ENCODE results near the gene AOPEP. TPM values are rescaled to one million over a fixed set of nuclear protein-coding genes. Genes with fewer than 3 reads are reported as not detected.

AOPEP gene
- total RNA-seq, 6 donors from 2014 or later = 55.4 to 410 (median 111) TPM

- H3K4me1 ChIP-seq = peaks cover 3 to 29% (median 23%) of the 10 kb centered on the region in 4 donors
Observed at GRCh38 chr9:94879230-94879629, 152.7 kb downstream of the AOPEP start.

GRCh38 chr9:94881023-94881422, 154.5 kb downstream of the AOPEP start:
- H3K27ac ChIP-seq = peak overlapping the region in 1 of 4 donors; percentile 12
- H3K9me3 ChIP-seq = no peaks in the 10 kb centered on the region
- H3K27me3 ChIP-seq = no peaks in the 10 kb centered on the region
- no peak overlapping the region for H3K4me3 ChIP-seq
- H3K4me1 ChIP-seq = peaks cover 8 to 32% (median 23%) of the 10 kb centered on the region in 4 donors
- no peak for TF ChIP-seq EP300 (IDR thresholded peaks at IDR 0.05)
- TF ChIP-seq POLR2A (IDR thresholded peaks at IDR 0.05) = no peak
- TF ChIP-seq POLR2AphosphoS5 (IDR thresholded peaks at IDR 0.05) = no peak
- no peak for TF ChIP-seq CTCF (IDR thresholded peaks at IDR 0.05)
- DNase-seq (no peak), ATAC-seq (ENCODE audit: low FRiP score in 2 of 2) (no peak)
- 74 to 100% methylated on average over 1 of the region's 1 CpG for WGBS, 2 donors
- no peaks in the 10 kb centered on the region for H3K36me3 ChIP-seq

More at GRCh38 chr9:94879230-94879629, 152.7 kb downstream of the AOPEP start:
- no peak for ATAC-seq (ENCODE audit: low FRiP score in 2 of 2)
- Histone ChIP-seq H3K27me3 (no peaks in the 10 kb centered on the region), H3K36me3 (no peaks in the 10 kb centered on the region), H3K27ac (no peak overlapping the region), H3K4me3 (no peak overlapping the region), H3K9me3 (no peaks in the 10 kb centered on the region)
- TF ChIP-seq POLR2AphosphoS5 (IDR thresholded peaks at IDR 0.05) (no peak), POLR2A (IDR thresholded peaks at IDR 0.05) (no peak), EP300 (IDR thresholded peaks at IDR 0.05) (no peak), CTCF (IDR thresholded peaks at IDR 0.05) (no peak)
- DNase-seq = no peak

- DNase-seq (no peak), ATAC-seq (ENCODE audit: low FRiP score in 2 of 2) (no peak)
- no peak for TF ChIP-seq CTCF (IDR thresholded peaks at IDR 0.05)
- no peak for TF ChIP-seq POLR2AphosphoS5 (IDR thresholded peaks at IDR 0.05)
- no peak for TF ChIP-seq EP300 (IDR thresholded peaks at IDR 0.05)
- no peak for TF ChIP-seq POLR2A (IDR thresholded peaks at IDR 0.05)
- 82 to 84% methylated on average over 2 of the region's 2 CpGs for whole genome bisulfite sequencing, 2 donors
- Histone ChIP-seq H3K9me3 (no peaks in the 10 kb centered on the region), H3K27me3 (no peaks in the 10 kb centered on the region), H3K27ac (peak overlapping the region in 1 of 4 donors; percentile 12), H3K36me3 (no peaks in the 10 kb centered on the region), H3K4me3 (no peak overlapping the region), H3K4me1 (peaks cover 8 to 32% (median 24%) of the 10 kb centered on the region in 4 donors)
Observed at GRCh38 chr9:94881454-94881853, 155.0 kb downstream of the AOPEP start.

GRCh38 chr9:94881940-94882339, 155.4 kb downstream of the AOPEP start:
- Histone ChIP-seq H3K9me3 (no peaks in the 10 kb centered on the region), H3K27me3 (no peaks in the 10 kb centered on the region), H3K4me1 (peaks cover 8 to 32% (median 24%) of the 10 kb centered on the region in 4 donors), H3K36me3 (no peaks in the 10 kb centered on the region), H3K4me3 (no peak overlapping the region), H3K27ac (no peak overlapping the region)
- no peak for TF ChIP-seq POLR2AphosphoS5 (IDR thresholded peaks at IDR 0.05)
- TF ChIP-seq CTCF (IDR thresholded peaks at IDR 0.05) = no peak
- TF ChIP-seq POLR2A (IDR thresholded peaks at IDR 0.05) = no peak
- TF ChIP-seq EP300 (IDR thresholded peaks at IDR 0.05) = no peak
- no peak for DNase-seq
- no peak for ATAC-seq (ENCODE audit: low FRiP score in 2 of 2)
- WGBS, 2 donors = 75 to 86% methylated on average over 3 of the region's 3 CpGs

- DNase-seq = peak in 1 of 2 donors; percentile 47
- H3K36me3 ChIP-seq = no peaks in the 10 kb centered on the region
- H3K27ac ChIP-seq = peak overlapping the region in 3 of 4 donors; percentile 13 to 61 (median 23)
- H3K4me3 ChIP-seq = no peak overlapping the region
- no peak for ATAC-seq (ENCODE audit: low FRiP score in 2 of 2)
- 46 to 48% methylated on average over 4 of the region's 4 CpGs for WGBS, 2 donors
- TF ChIP-seq POLR2A (IDR thresholded peaks at IDR 0.05) (no peak), POLR2AphosphoS5 (IDR thresholded peaks at IDR 0.05) (no peak), EP300 (IDR thresholded peaks at IDR 0.05) (no peak), CTCF (IDR thresholded peaks at IDR 0.05) (no peak)
- H3K9me3 ChIP-seq = no peaks in the 10 kb centered on the region
- no peaks in the 10 kb centered on the region for H3K27me3 ChIP-seq
- H3K4me1 ChIP-seq = peaks cover 8 to 32% (median 24%) of the 10 kb centered on the region in 4 donors
Observed at GRCh38 chr9:94882966-94883641, 156.6 kb downstream of the AOPEP start.

Data from upper lobe of left lung (tissue), 6 donors.